Suppressor macrophage treated with lipopolysaccharide for 4 hours (primary cell): ENCODE measurements around the gene SPNS3.

Experiments used
- DNase-seq: peaks from one replicate; pipeline ENCODE4 v3.0.0-alpha.2; 2020

The SPNS3 gene

DNA sequence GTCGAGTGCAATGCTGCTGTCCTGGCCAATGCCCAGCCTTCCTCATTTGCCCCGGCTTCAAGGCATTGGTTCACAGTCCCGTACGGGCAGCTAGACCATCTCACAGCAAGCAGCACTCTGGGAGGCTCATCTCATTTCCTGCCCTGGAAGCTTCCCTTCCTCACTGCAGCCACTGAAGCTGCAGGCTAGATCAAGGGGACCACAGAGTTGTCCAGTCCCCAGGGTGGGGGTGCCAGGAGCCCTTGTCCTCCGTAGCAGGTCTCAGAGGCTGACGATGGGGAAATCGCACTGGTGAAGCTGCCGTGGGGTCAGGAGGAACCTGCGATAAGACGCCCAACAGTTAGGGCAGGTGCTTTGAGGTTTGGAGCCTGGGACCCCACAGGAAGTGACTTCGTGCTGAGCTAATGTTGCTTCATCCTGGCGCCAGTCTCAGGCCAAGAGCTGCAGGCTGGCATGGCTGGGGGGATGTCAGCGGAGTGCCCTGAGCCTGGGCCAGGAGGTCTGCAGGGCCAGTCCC lies at the start of gene SPNS3:
SPNS3 (plus strand) TSS at position 426 of the 517 bp plus-strand sequence; CDS start at position 454, 28 bp downstream.
- DNase-seq = no peak

DNA sequence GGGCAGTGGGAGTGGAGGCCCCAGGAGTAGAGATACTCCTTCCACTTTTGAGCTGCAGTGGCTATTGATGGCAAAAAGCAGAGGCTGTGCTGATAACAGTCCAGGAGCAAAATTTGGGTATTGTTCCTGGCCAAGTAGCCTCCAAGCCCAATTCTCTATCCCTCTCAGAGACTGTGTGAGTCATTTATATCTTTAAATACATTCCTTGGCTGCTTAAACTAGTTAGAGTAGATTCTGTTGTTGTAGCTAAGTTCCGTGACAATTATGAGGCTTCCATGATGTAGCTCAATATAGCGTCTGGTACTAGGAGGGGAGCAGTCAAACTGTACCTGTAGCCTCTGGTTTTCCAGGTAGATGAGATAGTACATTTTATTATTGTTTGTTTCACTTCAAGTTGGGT lies 47.3 kb upstream of the SPNS3 start:
- no peak for DNase-seq

DNA sequence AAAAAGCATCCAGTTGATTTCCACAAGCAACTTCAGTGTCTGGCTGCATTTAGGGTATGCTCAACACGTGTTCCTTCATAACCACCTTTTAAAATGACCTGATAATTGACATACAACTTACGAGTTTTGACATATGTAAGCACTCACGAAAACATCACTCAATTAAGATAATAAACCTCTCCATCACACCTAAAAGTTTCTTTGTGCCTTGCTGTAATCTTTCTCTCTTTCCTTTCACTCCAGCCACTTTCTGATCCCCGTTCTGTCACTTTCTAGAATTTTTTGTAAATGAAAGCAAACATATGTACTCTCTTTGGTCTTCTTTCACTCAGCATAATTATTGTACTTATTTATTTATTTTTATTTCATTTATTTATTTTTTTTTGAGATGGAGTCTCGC lies 46.6 kb upstream of the SPNS3 start:
- DNase-seq = no peak

DNA sequence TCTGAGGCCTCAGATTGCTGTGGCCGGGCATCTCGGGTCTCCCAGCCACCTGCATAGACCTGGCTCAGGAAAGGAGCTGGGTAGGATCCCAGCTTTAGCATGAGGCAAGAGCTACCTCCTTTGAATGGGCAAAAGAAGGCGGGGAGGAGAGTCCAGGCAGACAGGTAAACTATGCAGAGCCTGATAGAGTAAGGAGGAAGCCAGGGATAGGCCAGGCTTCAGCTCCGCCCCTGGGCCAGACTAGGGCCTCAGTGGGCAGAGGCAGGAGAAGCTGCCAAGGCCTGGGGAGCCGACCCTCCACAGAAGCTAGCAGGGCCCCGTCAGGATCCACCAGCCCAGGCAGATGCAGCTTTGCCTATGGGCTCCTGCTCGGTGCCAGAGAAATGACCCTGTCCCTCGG lies 44.7 kb upstream of the SPNS3 start:
- no peak for DNase-seq

DNA sequence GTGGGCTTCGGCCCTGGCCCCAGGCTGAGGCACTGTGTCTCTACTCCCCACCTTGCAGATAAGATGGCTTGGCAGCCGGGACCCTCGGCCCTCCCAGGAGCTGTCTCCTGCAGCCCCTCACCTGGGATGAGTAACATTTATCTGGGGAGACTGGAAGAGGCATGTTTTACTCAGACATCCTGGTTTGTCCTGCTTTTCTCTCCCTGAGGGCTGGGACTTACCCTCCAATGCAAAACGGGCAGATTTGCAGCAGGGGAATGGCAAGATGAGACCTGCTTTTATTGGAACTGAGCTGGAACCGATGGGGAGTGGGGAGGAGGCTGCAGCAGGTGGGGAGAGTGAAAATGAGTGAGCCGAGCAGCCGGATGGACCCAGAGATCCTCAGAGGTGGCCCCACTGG lies 39.9 kb upstream of the SPNS3 start:
- DNase-seq = no peak

GRCh38 chr17:4394208-4395110 lies 39.3 kb upstream of the SPNS3 start:
- no peak for DNase-seq

GRCh38 chr17:4395111-4395478 lies 38.6 kb upstream of the SPNS3 start:
- no peak for DNase-seq

GRCh38 chr17:4397840-4398239 lies 35.9 kb upstream of the SPNS3 start:
- DNase-seq = no peak

- no peak for DNase-seq
These were observed 28.6 kb upstream of the SPNS3 start for GRCh38 chr17:4405038-4405669.

DNA sequence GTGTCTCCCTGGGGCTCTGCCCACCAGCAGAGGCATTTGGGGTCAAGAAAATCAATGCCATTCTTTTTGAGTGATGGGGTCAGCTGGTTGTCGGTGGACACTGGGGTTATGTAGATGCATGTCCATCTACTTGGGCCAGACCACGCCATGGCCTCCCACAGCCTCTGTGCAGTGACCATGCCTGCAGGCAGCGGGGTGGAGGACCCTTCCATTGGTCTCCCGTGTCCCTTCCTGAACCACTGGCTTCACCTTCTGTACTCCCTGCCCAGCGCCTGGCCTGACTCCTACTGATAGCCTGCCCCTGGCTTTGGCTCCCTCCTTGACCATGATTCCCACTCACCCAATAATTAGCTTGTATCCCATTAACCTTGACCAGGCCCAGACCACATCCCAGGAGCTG lies 28.0 kb upstream of the SPNS3 start:
- DNase-seq = no peak

- DNase-seq = no peak
These were observed 27.4 kb upstream of the SPNS3 start for GRCh38 chr17:4406386-4406785.

DNA sequence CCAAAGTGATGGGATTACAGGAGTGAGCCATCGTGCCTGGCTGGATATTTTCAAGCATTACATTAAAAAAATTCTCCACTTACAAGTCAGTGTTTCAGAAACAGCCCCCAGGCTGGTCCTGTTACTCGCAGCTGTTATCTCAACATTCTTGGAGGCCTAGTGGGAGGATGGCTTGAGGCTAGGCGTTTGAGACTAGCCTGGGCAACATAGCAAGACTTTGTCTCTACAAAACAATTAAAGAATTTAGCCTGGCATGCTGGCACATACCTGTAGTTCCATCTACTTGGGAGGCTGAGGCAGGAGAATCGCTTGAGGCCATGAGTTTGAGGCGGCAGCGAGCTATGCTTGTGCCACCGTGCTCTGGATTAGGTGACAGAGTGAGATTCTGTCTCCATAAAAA lies 26.5 kb upstream of the SPNS3 start:
- no peak for DNase-seq

GRCh38 chr17:4407851-4408250 lies 25.9 kb upstream of the SPNS3 start:
- no peak for DNase-seq

DNA sequence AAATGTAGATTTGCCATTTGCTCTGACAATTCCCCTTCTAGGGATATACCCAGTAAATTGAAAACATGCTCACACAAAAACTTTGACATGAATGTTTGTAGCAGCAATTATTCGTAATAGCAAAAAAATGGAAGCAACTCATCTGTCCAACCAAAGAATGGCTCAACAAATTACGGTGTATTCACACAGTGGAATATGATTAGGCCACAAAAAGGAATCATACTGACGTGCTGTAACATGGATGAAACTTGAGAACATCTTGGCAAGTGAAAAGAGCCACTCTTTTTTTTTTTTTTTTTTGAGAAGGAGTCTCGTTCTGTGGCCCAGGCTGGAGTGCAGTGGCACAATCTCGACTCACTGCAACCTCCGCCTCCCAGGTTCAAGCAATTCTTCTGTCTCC lies 24.1 kb upstream of the SPNS3 start:
- DNase-seq = no peak

DNA sequence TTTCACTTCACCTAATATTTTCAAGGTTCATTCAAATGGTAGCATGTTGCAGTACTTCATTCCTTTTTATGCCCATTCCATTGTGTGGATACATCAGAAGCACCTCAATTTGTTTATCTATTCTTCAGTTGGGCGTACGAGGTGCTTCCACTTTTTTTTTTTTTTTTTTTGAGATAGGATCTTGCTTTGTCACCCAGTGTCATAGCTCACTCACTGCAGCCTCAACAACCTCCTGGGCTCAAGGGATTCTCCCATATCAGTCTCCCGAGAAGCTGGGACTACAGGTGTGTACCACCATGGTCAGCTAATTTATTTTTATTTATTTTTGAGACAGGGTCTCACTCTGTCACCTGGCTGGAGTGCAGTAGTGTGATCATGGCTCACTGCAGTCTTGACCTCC lies 22.5 kb upstream of the SPNS3 start:
- no peak for DNase-seq

DNA sequence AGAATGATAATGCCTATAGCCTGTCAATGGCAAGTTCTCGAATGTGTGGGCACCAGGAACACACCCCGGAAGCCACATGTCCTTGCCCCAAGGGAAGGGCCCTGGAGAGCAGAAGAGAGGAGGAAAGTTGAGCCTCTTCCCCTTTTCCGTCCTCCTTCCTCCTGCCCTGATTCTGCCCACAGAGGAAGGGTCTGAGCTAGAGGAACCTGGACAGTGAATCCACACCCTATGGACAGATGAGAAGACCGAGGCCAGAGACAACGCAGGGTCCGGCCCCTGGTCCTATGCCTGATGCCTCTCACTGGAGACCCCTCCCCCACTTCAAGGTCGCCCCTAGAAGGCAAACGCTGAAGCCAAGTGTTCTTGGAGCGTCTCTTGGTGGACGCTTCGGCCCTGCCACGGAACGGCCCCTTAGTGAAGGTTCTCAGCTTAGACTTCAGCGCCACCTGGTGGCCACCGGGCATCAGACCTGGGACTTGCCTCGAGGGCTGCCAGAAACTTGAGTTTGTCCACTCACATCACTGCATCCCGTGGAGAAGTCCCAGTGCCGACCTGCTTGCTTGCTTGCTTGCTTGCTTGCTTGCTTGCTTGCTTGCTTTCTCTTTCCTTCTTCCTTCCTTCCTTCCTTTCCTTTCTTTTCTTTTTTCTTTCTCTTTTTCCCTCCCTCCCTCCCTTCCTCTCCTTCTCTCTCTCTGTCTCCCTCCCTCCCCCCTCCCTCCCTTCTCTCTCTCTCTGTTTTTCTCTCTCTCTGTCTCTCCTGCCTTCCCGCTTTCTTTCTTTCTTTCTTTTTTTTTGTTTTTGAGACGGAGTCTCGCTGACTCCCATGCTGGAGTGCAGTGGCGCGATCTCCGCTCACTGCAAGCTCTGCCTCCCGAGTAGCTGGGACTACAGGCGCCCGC lies 20.6 kb upstream of the SPNS3 start:
- DNase-seq = peak; percentile 95

DNA sequence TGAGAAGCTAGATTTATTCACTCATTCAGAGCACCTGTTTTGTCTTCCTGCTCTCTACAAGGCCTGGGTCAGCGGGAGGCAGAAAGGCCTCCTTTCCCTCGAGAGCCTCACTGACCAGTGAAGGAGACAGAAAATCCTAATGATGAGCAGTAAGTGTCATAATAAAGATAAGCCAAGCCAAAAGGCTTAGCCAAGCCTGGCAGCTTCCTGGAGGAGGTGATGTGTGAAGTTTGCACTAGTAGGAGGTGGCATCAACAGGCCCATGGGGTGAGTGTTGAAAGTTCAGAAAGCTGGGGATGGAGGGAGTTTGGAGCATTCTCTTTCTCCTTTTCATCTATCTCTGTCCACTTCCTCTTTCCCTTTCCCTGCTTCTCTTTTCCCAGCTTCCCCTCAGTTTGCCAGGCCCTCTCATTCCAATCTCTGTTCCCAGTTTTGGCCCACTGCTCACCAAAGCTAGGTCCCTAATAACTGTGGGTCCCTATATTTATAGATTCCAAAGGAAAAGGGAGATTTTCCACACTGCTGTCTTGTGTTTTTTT lies 16.5 kb upstream of the SPNS3 start:
- DNase-seq = no peak

GRCh38 chr17:4420692-4421131 lies 13.0 kb upstream of the SPNS3 start:
- DNase-seq = peak; percentile 84

DNA sequence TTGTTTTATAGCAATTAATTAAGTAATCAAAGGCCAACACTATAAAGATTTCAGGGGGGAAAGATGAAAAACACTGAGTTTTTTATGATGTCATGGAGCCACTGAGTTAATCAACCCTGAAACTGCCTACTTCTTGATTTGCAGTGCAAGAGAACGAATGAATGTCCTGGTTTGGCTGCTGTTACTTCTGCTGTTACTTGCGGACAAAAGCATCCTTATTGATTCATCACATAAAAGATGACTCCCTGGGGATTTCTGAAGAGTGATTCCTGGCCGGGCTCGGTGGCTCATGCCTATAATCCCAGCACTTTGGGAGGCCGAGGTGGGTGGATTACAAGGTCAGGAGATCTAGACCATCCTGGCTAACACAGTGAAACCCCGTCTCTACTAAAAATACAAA lies 10.9 kb upstream of the SPNS3 start:
- DNase-seq = peak; percentile 58

DNA sequence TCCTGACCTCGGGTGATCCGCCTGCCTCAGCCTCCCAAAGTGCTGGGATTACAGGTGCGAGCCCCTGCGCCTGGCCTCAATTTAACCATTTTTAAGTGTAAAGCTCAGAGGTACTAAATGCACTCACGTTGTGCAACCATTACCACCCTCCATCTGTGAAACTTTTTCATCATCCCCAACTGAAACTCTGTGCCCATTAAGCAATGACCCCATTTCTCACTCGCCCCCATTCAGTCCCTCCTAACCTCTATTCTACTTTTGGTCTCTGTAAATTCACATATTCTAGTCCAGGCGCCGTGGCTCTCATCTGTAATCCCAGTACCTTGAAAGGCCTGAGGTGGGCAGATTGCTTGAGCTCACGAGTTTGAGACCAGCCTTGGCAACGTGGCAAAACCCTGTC lies 8.3 kb upstream of the SPNS3 start:
- DNase-seq = no peak

DNA sequence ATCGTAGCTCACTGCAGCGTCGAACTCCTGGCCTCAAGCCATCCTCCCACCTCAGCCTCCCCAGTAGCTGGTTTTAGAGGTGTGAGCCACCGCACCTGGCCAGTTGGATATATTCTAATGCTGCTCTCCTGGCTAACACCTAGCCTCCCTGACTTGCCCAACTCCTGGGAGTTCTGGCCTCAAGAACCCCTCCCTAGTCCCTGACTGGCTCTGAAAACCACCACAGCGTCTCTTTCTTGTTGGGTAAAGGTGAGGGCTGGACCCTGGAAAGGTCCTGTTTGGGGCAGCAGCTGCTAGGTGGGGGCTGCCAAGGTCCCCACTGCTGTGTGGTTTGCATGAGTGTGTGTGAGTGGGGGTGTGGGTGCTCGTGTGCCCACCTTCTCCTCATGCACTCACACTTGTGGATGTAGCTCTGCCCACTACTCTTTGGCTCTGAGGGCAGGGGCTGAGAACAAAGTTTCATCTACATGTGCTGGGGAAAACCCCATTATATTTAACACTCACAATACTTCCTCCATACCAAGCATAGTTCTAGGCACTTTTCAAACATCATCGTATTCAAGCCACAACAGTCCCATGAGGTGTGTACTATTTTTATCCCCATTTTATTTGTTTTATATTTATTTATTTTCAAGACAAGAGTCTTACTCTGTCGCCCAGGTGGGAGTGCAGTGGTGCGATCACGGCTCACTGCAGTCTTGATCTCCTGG lies 7.1 kb upstream of the SPNS3 start:
- no peak for DNase-seq

GRCh38 chr17:4427505-4427904 lies 6.2 kb upstream of the SPNS3 start:
- no peak for DNase-seq
